ENCODE measurements around the gene ELAC2.

The ELAC2 gene

DNA sequence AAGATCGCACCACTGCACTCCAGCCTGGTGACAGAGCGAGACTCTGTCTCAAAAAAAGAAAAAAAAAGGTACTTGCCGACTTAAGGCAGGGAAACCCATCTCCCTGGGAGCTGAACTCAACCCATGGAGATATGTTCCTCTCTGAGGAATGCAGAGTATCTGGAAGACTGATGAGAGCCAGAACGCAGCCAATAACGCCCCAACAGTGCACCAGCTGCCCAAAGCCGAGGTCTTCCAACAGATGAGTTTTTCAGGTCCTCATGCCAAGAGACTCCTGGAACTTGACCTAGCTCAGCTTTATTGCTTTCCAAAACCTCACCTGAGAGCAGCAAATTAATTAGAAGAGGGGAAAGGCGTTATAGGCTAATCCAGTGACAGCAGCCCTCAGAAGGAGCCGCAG, 9.4 kb downstream of the ELAC2 start:
- TF ChIP-seq, protein P1, sequence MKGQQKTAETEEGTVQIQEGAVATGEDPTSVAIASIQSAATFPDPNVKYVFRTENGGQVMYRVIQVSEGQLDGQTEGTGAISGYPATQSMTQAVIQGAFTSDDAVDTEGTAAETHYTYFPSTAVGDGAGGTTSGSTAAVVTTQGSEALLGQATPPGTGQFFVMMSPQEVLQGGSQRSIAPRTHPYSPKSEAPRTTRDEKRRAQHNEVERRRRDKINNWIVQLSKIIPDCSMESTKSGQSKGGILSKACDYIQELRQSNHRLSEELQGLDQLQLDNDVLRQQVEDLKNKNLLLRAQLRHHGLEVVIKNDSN (IDR thresholded peaks at IDR 0.05): no peak
- TF ChIP-seq RAD21 (IDR thresholded peaks at IDR 0.05; ENCODE audit: low read depth) (no peak), YY1 (IDR thresholded peaks at IDR 0.05; ENCODE audit: low read depth) (no peak), TCF12 (IDR thresholded peaks at IDR 0.05; ENCODE audit: low read depth) (no peak), CEBPB (IDR thresholded peaks at IDR 0.05) (no peak), CREB1 (IDR thresholded peaks at IDR 0.05; ENCODE audit: low read depth) (no peak), TAF1 (IDR thresholded peaks at IDR 0.05; ENCODE audit: low read depth) (no peak), FOXM1 (IDR thresholded peaks at IDR 0.05; ENCODE audit: borderline replicate concordance, low read depth) (no peak), TEAD4 (IDR thresholded peaks at IDR 0.05) (no peak), NFIC (IDR thresholded peaks at IDR 0.05) (no peak)

DNA sequence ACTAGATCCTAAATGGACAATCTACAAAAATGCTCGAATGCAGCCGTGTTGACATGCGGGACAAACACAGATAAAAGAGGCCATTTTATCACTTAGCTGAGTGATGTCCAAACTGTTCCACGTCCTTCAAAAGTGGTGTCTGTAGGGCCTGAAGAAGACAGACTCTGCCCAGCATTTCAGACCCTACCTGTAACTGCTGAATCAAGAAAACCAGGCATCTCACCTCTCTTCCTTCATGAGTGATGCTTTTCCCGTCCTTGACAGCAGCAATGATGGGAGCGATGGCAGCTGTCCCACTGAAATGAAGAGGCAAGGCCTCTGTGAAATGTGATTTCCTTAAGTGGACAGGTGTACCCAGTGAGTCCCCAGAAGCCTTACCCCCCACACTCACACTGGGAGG, 12.3 kb downstream of the ELAC2 start:
- TF ChIP-seq, protein P2, sequence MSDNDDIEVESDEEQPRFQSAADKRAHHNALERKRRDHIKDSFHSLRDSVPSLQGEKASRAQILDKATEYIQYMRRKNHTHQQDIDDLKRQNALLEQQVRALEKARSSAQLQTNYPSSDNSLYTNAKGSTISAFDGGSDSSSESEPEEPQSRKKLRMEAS (IDR thresholded peaks at IDR 0.05): no peak
- TF ChIP-seq NFIC (IDR thresholded peaks at IDR 0.05) (no peak), EGR1 (IDR thresholded peaks at IDR 0.05) (no peak), RAD21 (IDR thresholded peaks at IDR 0.05; ENCODE audit: low read depth) (no peak), EP300 (IDR thresholded peaks at IDR 0.05; ENCODE audit: borderline replicate concordance) (no peak), YY1 (IDR thresholded peaks at IDR 0.05; ENCODE audit: low read depth) (no peak), CREB1 (IDR thresholded peaks at IDR 0.05; ENCODE audit: low read depth) (no peak), TCF12 (IDR thresholded peaks at IDR 0.05; ENCODE audit: low read depth) (no peak), CEBPB (IDR thresholded peaks at IDR 0.05) (no peak), ZBTB7A (IDR thresholded peaks at IDR 0.05; ENCODE audit: low read depth) (no peak), TEAD4 (IDR thresholded peaks at IDR 0.05) (no peak), TAF1 (IDR thresholded peaks at IDR 0.05; ENCODE audit: low read depth) (no peak), FOXM1 (IDR thresholded peaks at IDR 0.05; ENCODE audit: borderline replicate concordance, low read depth) (no peak)
- TF ChIP-seq, protein P1 (IDR thresholded peaks at IDR 0.05): no peak
- TF ChIP-seq, protein P3, sequence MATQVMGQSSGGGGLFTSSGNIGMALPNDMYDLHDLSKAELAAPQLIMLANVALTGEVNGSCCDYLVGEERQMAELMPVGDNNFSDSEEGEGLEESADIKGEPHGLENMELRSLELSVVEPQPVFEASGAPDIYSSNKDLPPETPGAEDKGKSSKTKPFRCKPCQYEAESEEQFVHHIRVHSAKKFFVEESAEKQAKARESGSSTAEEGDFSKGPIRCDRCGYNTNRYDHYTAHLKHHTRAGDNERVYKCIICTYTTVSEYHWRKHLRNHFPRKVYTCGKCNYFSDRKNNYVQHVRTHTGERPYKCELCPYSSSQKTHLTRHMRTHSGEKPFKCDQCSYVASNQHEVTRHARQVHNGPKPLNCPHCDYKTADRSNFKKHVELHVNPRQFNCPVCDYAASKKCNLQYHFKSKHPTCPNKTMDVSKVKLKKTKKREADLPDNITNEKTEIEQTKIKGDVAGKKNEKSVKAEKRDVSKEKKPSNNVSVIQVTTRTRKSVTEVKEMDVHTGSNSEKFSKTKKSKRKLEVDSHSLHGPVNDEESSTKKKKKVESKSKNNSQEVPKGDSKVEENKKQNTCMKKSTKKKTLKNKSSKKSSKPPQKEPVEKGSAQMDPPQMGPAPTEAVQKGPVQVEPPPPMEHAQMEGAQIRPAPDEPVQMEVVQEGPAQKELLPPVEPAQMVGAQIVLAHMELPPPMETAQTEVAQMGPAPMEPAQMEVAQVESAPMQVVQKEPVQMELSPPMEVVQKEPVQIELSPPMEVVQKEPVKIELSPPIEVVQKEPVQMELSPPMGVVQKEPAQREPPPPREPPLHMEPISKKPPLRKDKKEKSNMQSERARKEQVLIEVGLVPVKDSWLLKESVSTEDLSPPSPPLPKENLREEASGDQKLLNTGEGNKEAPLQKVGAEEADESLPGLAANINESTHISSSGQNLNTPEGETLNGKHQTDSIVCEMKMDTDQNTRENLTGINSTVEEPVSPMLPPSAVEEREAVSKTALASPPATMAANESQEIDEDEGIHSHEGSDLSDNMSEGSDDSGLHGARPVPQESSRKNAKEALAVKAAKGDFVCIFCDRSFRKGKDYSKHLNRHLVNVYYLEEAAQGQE (IDR thresholded peaks at IDR 0.05; ENCODE audit: low read depth): no peak

DNA sequence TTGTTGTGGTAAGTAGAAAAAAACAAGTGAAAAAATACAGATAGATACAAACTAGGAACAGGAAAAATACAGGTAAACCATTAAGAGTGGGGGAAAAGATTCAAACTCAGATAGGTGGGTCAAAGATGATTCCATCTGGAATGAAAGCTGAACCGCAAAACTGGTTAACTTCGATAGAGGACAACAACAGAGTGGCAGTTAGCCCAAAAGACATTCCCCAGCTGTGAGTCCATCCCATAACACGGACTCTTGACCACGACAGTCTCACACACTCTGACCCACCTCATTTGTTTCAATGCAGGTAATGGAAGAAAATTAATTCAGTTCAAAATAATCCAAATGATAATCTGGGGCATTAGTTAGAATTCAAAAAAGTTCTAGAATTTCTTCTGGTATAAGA, 13.5 kb downstream of the ELAC2 start:
- no peak for TF ChIP-seq ZBTB7A (IDR thresholded peaks at IDR 0.05; ENCODE audit: low read depth)
- no peak for TF ChIP-seq FOXM1 (IDR thresholded peaks at IDR 0.05; ENCODE audit: borderline replicate concordance, low read depth)
- TF ChIP-seq TCF12 (IDR thresholded peaks at IDR 0.05; ENCODE audit: low read depth): no peak
- TF ChIP-seq, protein P2 (IDR thresholded peaks at IDR 0.05): no peak
- TF ChIP-seq, protein P1 (IDR thresholded peaks at IDR 0.05): no peak
- TF ChIP-seq TAF1 (IDR thresholded peaks at IDR 0.05; ENCODE audit: low read depth): no peak
- TF ChIP-seq RAD21 (IDR thresholded peaks at IDR 0.05; ENCODE audit: low read depth): no peak
- TF ChIP-seq, protein P3 (IDR thresholded peaks at IDR 0.05; ENCODE audit: low read depth): no peak
- no peak for TF ChIP-seq NFIC (IDR thresholded peaks at IDR 0.05)
- no peak for TF ChIP-seq EGR1 (IDR thresholded peaks at IDR 0.05)
- no peak for TF ChIP-seq CREB1 (IDR thresholded peaks at IDR 0.05; ENCODE audit: low read depth)
- TF ChIP-seq CEBPB (IDR thresholded peaks at IDR 0.05): no peak

DNA sequence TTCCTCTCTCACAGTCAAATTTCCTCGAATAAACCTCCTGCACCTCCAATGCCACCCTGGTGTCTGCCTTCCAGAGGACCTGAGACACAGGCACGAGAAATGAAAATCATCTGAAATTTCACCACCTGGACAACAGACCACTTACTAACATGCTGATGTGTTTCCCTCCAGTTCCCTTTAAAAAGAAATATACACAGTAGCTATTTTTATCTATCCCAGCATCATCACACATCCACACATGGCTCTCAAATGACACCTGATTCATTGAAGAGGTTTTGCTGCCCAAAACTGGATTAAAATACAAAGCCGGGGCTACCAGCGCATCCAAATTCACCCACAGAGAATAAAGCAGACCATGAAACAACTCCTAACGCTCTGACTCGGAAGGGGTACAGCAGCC, 13.9 kb downstream of the ELAC2 start:
- TF ChIP-seq EGR1 (IDR thresholded peaks at IDR 0.05): no peak
- TF ChIP-seq, protein P1 (IDR thresholded peaks at IDR 0.05): no peak
- TF ChIP-seq TAF1 (IDR thresholded peaks at IDR 0.05; ENCODE audit: low read depth): no peak
- no peak for TF ChIP-seq TCF12 (IDR thresholded peaks at IDR 0.05; ENCODE audit: low read depth)
- no peak for TF ChIP-seq CREB1 (IDR thresholded peaks at IDR 0.05; ENCODE audit: low read depth)
- TF ChIP-seq EP300 (IDR thresholded peaks at IDR 0.05; ENCODE audit: borderline replicate concordance): no peak
- TF ChIP-seq RAD21 (IDR thresholded peaks at IDR 0.05; ENCODE audit: low read depth): no peak
- TF ChIP-seq FOXM1 (IDR thresholded peaks at IDR 0.05; ENCODE audit: borderline replicate concordance, low read depth): no peak
- no peak for TF ChIP-seq NFIC (IDR thresholded peaks at IDR 0.05)
- TF ChIP-seq ZBTB7A (IDR thresholded peaks at IDR 0.05; ENCODE audit: low read depth): no peak
- no peak for TF ChIP-seq CEBPB (IDR thresholded peaks at IDR 0.05)
- TF ChIP-seq, protein P3 (IDR thresholded peaks at IDR 0.05; ENCODE audit: low read depth): no peak
- no peak for TF ChIP-seq YY1 (IDR thresholded peaks at IDR 0.05; ENCODE audit: low read depth)
- TF ChIP-seq, protein P2 (IDR thresholded peaks at IDR 0.05): no peak
- TF ChIP-seq TEAD4 (IDR thresholded peaks at IDR 0.05): no peak

All from Ishikawa (cell line).